Activated naive CD8-positive, alpha-beta T cell treated with anti-CD3 and anti-CD28 coated beads, Interleukin-2, amount 50 U/mL, for 16 hours (primary cell): ENCODE results near the gene POLR3H.

Experiments used
- DNase-seq: peaks from one replicate; pipeline ENCODE4 v3.0.0-alpha.2; 2020; ENCODE audit warnings: low read depth, low spot score

Gene POLR3H

GRCh38 chr22:41485033-41485432 is 59.2 kb downstream of the POLR3H start:
- DNase-seq, result no peak

- no peak for DNase-seq
Measured at GRCh38 chr22:41482319-41482935, 61.8 kb downstream of the POLR3H start.

DNA sequence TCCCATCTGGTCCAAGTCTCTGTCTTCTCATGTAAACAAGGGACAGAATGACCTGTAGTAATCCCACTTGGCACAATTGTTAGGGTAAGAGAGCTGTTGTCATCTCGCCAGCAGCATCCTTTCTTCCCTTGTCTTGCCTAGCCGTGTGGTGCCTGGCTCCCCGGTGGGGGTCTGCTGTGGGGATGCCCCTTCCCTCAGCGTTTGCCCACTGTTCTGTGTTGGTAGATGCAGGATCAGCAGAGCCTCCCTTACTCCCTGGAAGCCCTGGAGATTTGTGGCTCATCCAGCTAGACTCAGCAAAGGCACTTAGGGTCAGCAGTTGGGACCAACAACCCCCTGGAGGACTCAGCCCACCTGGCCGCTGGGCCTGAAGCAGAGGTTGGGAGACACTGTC is 62.3 kb downstream of the POLR3H start:
- DNase-seq, result no peak

- no peak for DNase-seq
Measured at GRCh38 chr22:41481131-41481830, 63.0 kb downstream of the POLR3H start.

- DNase-seq, result no peak
Measured at GRCh38 chr22:41480397-41480735, 63.9 kb downstream of the POLR3H start.

GRCh38 chr22:41479671-41480396 is 64.4 kb downstream of the POLR3H start:
- DNase-seq, result no peak

DNA sequence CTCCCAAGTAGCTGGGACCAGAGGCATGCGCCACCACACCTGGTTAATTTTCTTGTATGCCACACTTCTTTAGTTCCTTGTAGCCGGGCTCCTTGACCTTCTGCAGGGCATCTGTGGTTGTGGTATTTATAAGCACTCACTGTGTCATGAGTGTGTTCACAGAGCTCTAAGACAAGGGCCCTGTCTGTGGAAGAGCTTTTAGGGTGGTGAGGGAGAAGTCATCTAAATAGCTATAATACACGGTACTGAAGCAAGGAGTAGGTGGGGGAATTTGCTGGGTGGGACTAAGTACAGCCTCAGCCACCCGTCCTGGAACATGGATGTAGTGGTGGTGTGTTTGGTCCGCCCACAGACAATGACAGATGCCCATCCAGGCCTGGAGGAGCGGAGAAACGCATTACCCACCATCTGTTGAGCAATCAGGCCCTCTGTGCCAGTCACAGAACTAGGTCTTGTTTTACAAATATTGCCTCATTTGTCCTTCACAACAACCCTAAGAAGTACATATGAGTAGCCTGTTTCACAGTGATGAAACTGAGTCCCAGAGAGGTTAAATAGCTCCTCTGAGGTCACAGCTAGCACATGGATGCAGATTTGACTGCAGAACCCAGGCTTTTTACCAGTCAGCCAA is 65.3 kb downstream of the POLR3H start:
- DNase-seq, result no peak

- DNase-seq, result no peak
Measured at GRCh38 chr22:41478473-41478872, 65.8 kb downstream of the POLR3H start.
